Astrocyte of the spinal cord (primary cell): ENCODE measurements around the gene C2orf92.

Experiments used
- DNase-seq: peaks from one replicate; pipeline ENCODE4 v3.0.0; 2011; ENCODE audit warnings: low read depth, low spot score
- H3K4me3 ChIP-seq: 2 replicates; pipeline ENCODE4 v1.5.1; 2011; ENCODE audit warnings: low read depth, mild to moderate bottlenecking, low read length, moderate library complexity
- CTCF ChIP-seq: IDR thresholded peaks from 2 replicates; pipeline ENCODE4 v1.5.1; 2012; ENCODE audit warnings: low read depth, mild to moderate bottlenecking, low read length, inconsistent platforms
- in situ Hi-C: cut with HindIII; loops from 2 replicates; pipeline ENCODE4 v1.10.0; 2017; ENCODE audit warnings: low sequenced_read_pairs

C2orf92 gene

GRCh38 chr2:97736608-97737330, 67.3 kb downstream of the C2orf92 start:
- H3K4me3 ChIP-seq, result no peak overlapping the region
- no peak for DNase-seq
- in situ Hi-C loops, result no loop called here
- TF ChIP-seq CTCF, result no peak

- in situ Hi-C loops, result no loop called here
- no peak for DNase-seq
- H3K4me3 ChIP-seq, result no peak overlapping the region
- no peak for TF ChIP-seq CTCF
Observed at GRCh38 chr2:97737421-97738178, 68.1 kb downstream of the C2orf92 start.

GRCh38 chr2:97738179-97739019, 68.9 kb downstream of the C2orf92 start:
- no peak for DNase-seq
- no peak for TF ChIP-seq CTCF
- in situ Hi-C loops, result no loop called here
- no peak overlapping the region for H3K4me3 ChIP-seq

GRCh38 chr2:97739020-97739892, 69.7 kb downstream of the C2orf92 start:
- in situ Hi-C loops, result no loop called here
- DNase-seq, result no peak
- H3K4me3 ChIP-seq, result no peak overlapping the region
- no peak for TF ChIP-seq CTCF

GRCh38 chr2:97739893-97740245, 70.4 kb downstream of the C2orf92 start:
- H3K4me3 ChIP-seq, result no peak overlapping the region
- TF ChIP-seq CTCF, result no peak
- no peak for DNase-seq
- in situ Hi-C loops, result no loop called here
